H9 (cell line): ENCODE results near the gene DPYD. TPM values are rescaled to one million over a fixed set of nuclear protein-coding genes. Genes with fewer than 3 reads are reported as not detected.

Experiments
- DNase-seq: peaks from one replicate; pipeline ENCODE4 v3.0.0-alpha.2; 2017
- H2AFZ ChIP-seq: one replicate; pipeline ENCODE4 v1.6.1; 2013; ENCODE audit warnings: mild to moderate bottlenecking, low read length, control low read depth, moderate library complexity
- H2AK5ac ChIP-seq: 2 replicates; pipeline ENCODE4 v1.6.1; 2013; ENCODE audit warnings: low read length, control low read depth, mixed read lengths; ENCODE audit not compliant: insufficient read length
- H2BK120ac ChIP-seq: one replicate; pipeline ENCODE4 v1.6.1; 2013; ENCODE audit warnings: low read depth, mild to moderate bottlenecking, low read length, control low read depth, inconsistent platforms; ENCODE audit not compliant: poor library complexity, severe bottlenecking
- H2BK12ac ChIP-seq: 2 replicates; pipeline ENCODE4 v1.6.1; 2013; ENCODE audit warnings: low read length, control low read depth, mixed read lengths, low read depth; ENCODE audit not compliant: insufficient read length
- H2BK15ac ChIP-seq: 2 replicates; pipeline ENCODE4 v1.6.1; 2013; ENCODE audit warnings: low read depth, low read length, control low read depth
- H2BK20ac ChIP-seq: one replicate; pipeline ENCODE4 v1.6.1; 2013; ENCODE audit warnings: low read depth, mild to moderate bottlenecking, low read length, control low read depth, inconsistent platforms; ENCODE audit not compliant: poor library complexity, severe bottlenecking
- H2BK5ac ChIP-seq: 2 replicates; pipeline ENCODE4 v1.6.1; 2013; ENCODE audit warnings: low read length, control low read depth, mixed read lengths; ENCODE audit not compliant: insufficient read length
- H3K14ac ChIP-seq: 2 replicates; pipeline ENCODE4 v1.6.1; 2013; ENCODE audit warnings: low read length, control low read depth; ENCODE audit not compliant: insufficient read depth
- H3K18ac ChIP-seq: 2 replicates; pipeline ENCODE4 v1.6.1; 2013; ENCODE audit warnings: low read depth, mild to moderate bottlenecking, mixed read lengths, low read length, control low read depth; ENCODE audit not compliant: insufficient read length
- H3K23ac ChIP-seq: 2 replicates; pipeline ENCODE4 v1.6.1; 2013; ENCODE audit warnings: low read length, control low read depth, mixed read lengths, low read depth; ENCODE audit not compliant: insufficient read length
- H3K23me2 ChIP-seq: 2 replicates; pipeline ENCODE4 v1.6.1; 2013; ENCODE audit warnings: low read depth, mild to moderate bottlenecking, mixed read lengths, low read length, control low read depth; ENCODE audit not compliant: insufficient read length, poor library complexity, severe bottlenecking
- H3K27ac ChIP-seq: 2 replicates; pipeline ENCODE4 v1.5.1; 2013; ENCODE audit warnings: low read length, control low read depth, mixed read lengths, low read depth; ENCODE audit not compliant: insufficient read length
- H3K27me3 ChIP-seq: 2 replicates; pipeline ENCODE4 v1.6.1; 2013; ENCODE audit warnings: low read length, control low read depth, inconsistent platforms; ENCODE audit not compliant: insufficient read depth
- H3K4ac ChIP-seq: 2 replicates; pipeline ENCODE4 v1.6.1; 2013; ENCODE audit warnings: low read depth, mild to moderate bottlenecking, control low read depth, inconsistent platforms, low read length, moderate library complexity
- H3K4me1 ChIP-seq: 2 replicates; pipeline ENCODE4 v1.6.1; 2013; ENCODE audit warnings: low read length, control low read depth, inconsistent platforms; ENCODE audit not compliant: insufficient read depth
- H3K4me2 ChIP-seq: 2 replicates; pipeline ENCODE4 v1.6.1; 2013; ENCODE audit warnings: low read length, control low read depth, mixed read lengths; ENCODE audit not compliant: insufficient read length, insufficient read depth
- H3K56ac ChIP-seq: 2 replicates; pipeline ENCODE4 v1.6.1; 2013; ENCODE audit warnings: low read depth, mild to moderate bottlenecking, mixed read lengths, low read length, control low read depth; ENCODE audit not compliant: insufficient read length
- H3K79me1 ChIP-seq: 2 replicates; pipeline ENCODE4 v1.6.1; 2013; ENCODE audit warnings: low read depth, mild to moderate bottlenecking, moderate library complexity, low read length, control low read depth, inconsistent platforms; ENCODE audit not compliant: insufficient read depth, poor library complexity, severe bottlenecking
- H3K79me2 ChIP-seq: 2 replicates; pipeline ENCODE4 v1.6.1; 2013; ENCODE audit warnings: low read length, control low read depth, inconsistent platforms; ENCODE audit not compliant: insufficient read depth
- H3K9ac ChIP-seq: 2 replicates; pipeline ENCODE4 v1.6.1; 2013; ENCODE audit warnings: low read length, control low read depth, mixed read lengths; ENCODE audit not compliant: insufficient read length; ENCODE audit errors: extremely low read depth
- H3K9me3 ChIP-seq: one replicate; pipeline ENCODE4 v1.6.1; 2013; ENCODE audit warnings: low read depth, low read length, inconsistent platforms; ENCODE audit not compliant: control insufficient read depth
- H3T11ph ChIP-seq: one replicate; pipeline ENCODE4 v1.6.1; 2013; ENCODE audit warnings: mild to moderate bottlenecking, low read length, control low read depth, inconsistent platforms
- H4K20me1 ChIP-seq: one replicate; pipeline ENCODE4 v1.6.1; 2013; ENCODE audit not compliant: control insufficient read depth, insufficient read length, insufficient read depth
- H4K5ac ChIP-seq: 2 replicates; pipeline ENCODE4 v1.6.1; 2013; ENCODE audit warnings: low read depth, mild to moderate bottlenecking, mixed read lengths, low read length, control low read depth; ENCODE audit not compliant: insufficient read length
- H4K8ac ChIP-seq: replicated peaks from 2 replicates; pipeline ENCODE4 v1.6.1; 2013; ENCODE audit warnings: low read length, control low read depth, mixed read lengths, low read depth; ENCODE audit not compliant: insufficient read length
- H4K91ac ChIP-seq: 2 replicates; pipeline ENCODE4 v1.6.1; 2013; ENCODE audit warnings: low read depth, mild to moderate bottlenecking, moderate library complexity, mixed read lengths, low read length, control low read depth; ENCODE audit not compliant: insufficient read length
- H3K27ac Mint-ChIP-seq, 3 experiments: 2 replicates in 2 of 3; 3 replicates in 1 of 3; pipeline ENCODE4 v1.8.0; 2020 to 2021; ENCODE audit warnings: mixed read lengths in 3 of 3, mild to moderate bottlenecking in 1 of 3, moderate library complexity in 1 of 3
- H3K27me3 Mint-ChIP-seq: 2 replicates; pipeline ENCODE4 v1.8.0; 2021; ENCODE audit warnings: low read depth, mild to moderate bottlenecking, moderate library complexity, mixed read lengths
- H3K36me3 Mint-ChIP-seq, 3 experiments: 2 replicates in 2 of 3; 3 replicates in 1 of 3; pipeline ENCODE4 v1.8.0; 2020 to 2021; ENCODE audit warnings: low read depth in 3 of 3, mixed read lengths in 3 of 3; ENCODE audit not compliant: insufficient read depth in 1 of 3
- H3K4me1 Mint-ChIP-seq, 2 experiments: 2 replicates each; pipeline ENCODE4 v1.8.0; 2020; ENCODE audit warnings: mixed read lengths in 2 of 2
- H3K4me3 Mint-ChIP-seq, 2 experiments: 2 replicates in 1 of 2; 3 replicates in 1 of 2; pipeline ENCODE4 v1.8.0; 2020 to 2021; ENCODE audit warnings: mild to moderate bottlenecking in 2 of 2, mixed read lengths in 2 of 2, moderate library complexity in 1 of 2
- H3K9me3 Mint-ChIP-seq, 2 experiments: 2 replicates in 1 of 2; 3 replicates in 1 of 2; pipeline ENCODE4 v1.8.0; 2020; ENCODE audit warnings: mild to moderate bottlenecking in 2 of 2, mixed read lengths in 2 of 2, moderate library complexity in 1 of 2
- WGBS: extraction: QIAGEN DNeasy Blood & Tissue Kit; methylation state at CpG from one replicate; pipeline ENCODE4 v1.1.7; 2013; ENCODE audit warnings: missing lambda C conversion rate, low lambda C conversion rate, mixed read lengths; ENCODE audit not compliant: insufficient read length; ENCODE audit errors: extremely low coverage; 5-methylcytosine and 5-hydroxymethylcytosine counted together
- total RNA-seq: library from RNA; stranded (reverse); gene quantifications from 2 replicates; pipeline ENCODE4 v1.2.1, GENCODE V29; 2021
- TF ChIP-seq, protein P1 (sequence below): fragments of 200-600 bp; sonication (generic); conservative IDR thresholded peaks from 3 replicates; pipeline ENCODE4 v1.8.0; 2021; ENCODE audit warnings: antibody characterized with exemption, mild to moderate bottlenecking

DPYD gene
- total RNA-seq, 1 experiment from 2014 or later, result 0.37 TPM

DNA sequence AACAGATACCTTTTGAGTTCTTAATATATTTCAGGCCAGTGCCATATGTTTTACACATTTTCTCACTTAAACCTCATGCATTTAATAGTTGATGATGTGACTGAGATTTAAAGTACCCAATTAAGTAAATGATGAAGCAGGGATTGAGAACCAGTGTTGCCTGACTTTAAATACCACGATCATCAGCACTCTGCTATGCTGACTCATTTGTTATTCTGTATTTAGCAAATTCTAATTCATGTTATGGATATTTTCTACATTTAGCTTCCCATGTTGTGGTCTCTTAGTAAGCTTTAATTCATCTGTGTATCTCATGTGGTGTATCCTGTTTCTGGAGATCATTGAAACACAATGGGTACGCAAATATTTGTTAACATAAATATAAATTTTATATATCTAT lies 836.3 kb downstream of the DPYD start:
- no peak overlapping the region for H2BK20ac ChIP-seq
- Mint-ChIP-seq H3K4me3 (no peak overlapping the region), H3K27me3 (no peaks in the 10 kb centered on the region), H3K4me1 (peaks cover 0 to 3% of the 10 kb centered on the region in 2 experiments; a peak in 2 of 4 replicates), H3K9me3 (no peaks in the 10 kb centered on the region), H3K27ac (peak overlapping the region in 1 of 3 experiments; percentile 30; a peak in 2 of 7 replicates), H3K36me3 (no peaks in the 10 kb centered on the region)
- no CpG with 5 or more reads among the region's 2 CpGs for whole genome bisulfite sequencing
- no peak overlapping the region for H3K23ac ChIP-seq
- H4K91ac ChIP-seq, result no peak overlapping the region
- no peak overlapping the region for H2AK5ac ChIP-seq
- H3K23me2 ChIP-seq, result no peaks in the 10 kb centered on the region
- TF ChIP-seq, protein P1, sequence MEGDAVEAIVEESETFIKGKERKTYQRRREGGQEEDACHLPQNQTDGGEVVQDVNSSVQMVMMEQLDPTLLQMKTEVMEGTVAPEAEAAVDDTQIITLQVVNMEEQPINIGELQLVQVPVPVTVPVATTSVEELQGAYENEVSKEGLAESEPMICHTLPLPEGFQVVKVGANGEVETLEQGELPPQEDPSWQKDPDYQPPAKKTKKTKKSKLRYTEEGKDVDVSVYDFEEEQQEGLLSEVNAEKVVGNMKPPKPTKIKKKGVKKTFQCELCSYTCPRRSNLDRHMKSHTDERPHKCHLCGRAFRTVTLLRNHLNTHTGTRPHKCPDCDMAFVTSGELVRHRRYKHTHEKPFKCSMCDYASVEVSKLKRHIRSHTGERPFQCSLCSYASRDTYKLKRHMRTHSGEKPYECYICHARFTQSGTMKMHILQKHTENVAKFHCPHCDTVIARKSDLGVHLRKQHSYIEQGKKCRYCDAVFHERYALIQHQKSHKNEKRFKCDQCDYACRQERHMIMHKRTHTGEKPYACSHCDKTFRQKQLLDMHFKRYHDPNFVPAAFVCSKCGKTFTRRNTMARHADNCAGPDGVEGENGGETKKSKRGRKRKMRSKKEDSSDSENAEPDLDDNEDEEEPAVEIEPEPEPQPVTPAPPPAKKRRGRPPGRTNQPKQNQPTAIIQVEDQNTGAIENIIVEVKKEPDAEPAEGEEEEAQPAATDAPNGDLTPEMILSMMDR, result no peak
- H4K5ac ChIP-seq, result no peak overlapping the region
- no peak overlapping the region for H2BK12ac ChIP-seq
- no peak overlapping the region for H3K56ac ChIP-seq
- DNase-seq, result no peak
- H3K27ac ChIP-seq, result no peak overlapping the region
- no peaks in the 10 kb centered on the region for H3K27me3 ChIP-seq
- H2BK120ac ChIP-seq, result no peak overlapping the region
- H3K4me1 ChIP-seq, result no peaks in the 10 kb centered on the region
- no peak overlapping the region for H2BK15ac ChIP-seq
- H2AFZ ChIP-seq, result no peak overlapping the region
- no peak overlapping the region for H3K14ac ChIP-seq
- no peaks in the 10 kb centered on the region for H3K79me1 ChIP-seq
- no peak overlapping the region for H4K8ac ChIP-seq
- H3K4me2 ChIP-seq, result no peak overlapping the region
- no peak overlapping the region for H2BK5ac ChIP-seq
- no peak overlapping the region for H3K4ac ChIP-seq
- no peaks in the 10 kb centered on the region for H3K79me2 ChIP-seq
- no peak overlapping the region for H3K9ac ChIP-seq
- H3T11ph ChIP-seq, result no peak overlapping the region
- no peak overlapping the region for H3K18ac ChIP-seq
- no peaks in the 10 kb centered on the region for H4K20me1 ChIP-seq
- H3K9me3 ChIP-seq, result no peaks in the 10 kb centered on the region
